SK-N-MC (cell line): ENCODE data around the gene EPN2.

Source experiments
- EZH2 ChIP-seq: fragments of 200-600 bp; sonication (generic); IDR thresholded peaks from one replicate; pipeline ENCODE4 v1.6.1; 2017; ENCODE audit warnings: antibody characterized with exemption
- FOXP2 ChIP-seq: optimal IDR thresholded peaks from 2 replicates; pipeline ENCODE3; 2011; ENCODE audit warnings: mild to moderate bottlenecking, moderate library complexity; ENCODE audit not compliant: insufficient read depth; ENCODE audit errors: extremely low read length, control extremely low read depth
- POLR2AphosphoS5 ChIP-seq: IDR thresholded peaks from 2 replicates; pipeline ENCODE4 v1.6.1; 2012; ENCODE audit warnings: mild to moderate bottlenecking, low read depth, low read length, borderline replicate concordance

GRCh38 chr17:19363114-19363438 lies 125.9 kb downstream of the EPN2 start:
- TF ChIP-seq EZH2 (no peak), POLR2AphosphoS5 (no peak), FOXP2 (no peak)
